ENCODE measurements around the gene CLBA1.
A peak's percentile ranks its signal among the peaks of the same experiment; 100 is the strongest.
"Not testable (repeated sequence)": the region's sequence is repeated elsewhere in the genome, so short reads cannot be mapped to it uniquely, and the experiment has no call there.

The CLBA1 gene

GRCh38 chr14:105033412-105033900 is 47.9 kb downstream of the CLBA1 start:
- Histone ChIP-seq H3K4me2 (ENCODE audit: low read length) (peak overlapping the region; percentile 6), H3K4me3 (ENCODE audit: low read length) (peak overlapping the region; percentile 22), H3K9ac (ENCODE audit: low read length) (peak overlapping the region; percentile 34), H3K56ac (ENCODE audit: low read length) (peak overlapping the region; percentile 80)
- H3K79me1 ChIP-seq (ENCODE audit: low read length); H3K23ac ChIP-seq (ENCODE audit: low read length); H2AK5ac ChIP-seq (ENCODE audit: low read length); H3K4me1 ChIP-seq (ENCODE audit: control insufficient read depth, low read depth, low read length); H4K8ac ChIP-seq (ENCODE audit: low read depth, low read length); H3K18ac ChIP-seq (ENCODE audit: low read length); H3K79me2 ChIP-seq (ENCODE audit: control insufficient read depth, insufficient read depth, low read length); DNase-seq; H3K27ac ChIP-seq (ENCODE audit: low read depth, low read length); H3K4ac ChIP-seq (ENCODE audit: low read depth, low read length); H4K5ac ChIP-seq (ENCODE audit: low read length); H2BK15ac ChIP-seq (replicated peaks; ENCODE audit: low read depth); H2BK5ac ChIP-seq (ENCODE audit: low read length); H3K27me3 ChIP-seq (ENCODE audit: insufficient read depth, low read length, poor library complexity); H2BK120ac ChIP-seq (ENCODE audit: low read depth, low read length); H3K36me3 ChIP-seq (ENCODE audit: control insufficient read depth, insufficient read depth, low read length): not testable (repeated sequence)
- WGBS (ENCODE audit: extremely low coverage, insufficient coverage, low lambda C conversion rate), result no CpG with 5 or more reads among the region's 45 CpGs

- Histone ChIP-seq H4K5ac (ENCODE audit: low read length) (no peak overlapping the region), H3K4me2 (ENCODE audit: low read length) (no peak overlapping the region), H3K9ac (ENCODE audit: low read length) (no peak overlapping the region), H3K27ac (ENCODE audit: low read depth, low read length) (no peak overlapping the region), H2AK5ac (ENCODE audit: low read length) (no peak overlapping the region), H2BK15ac (replicated peaks; ENCODE audit: low read depth) (no peak overlapping the region), H3K18ac (ENCODE audit: low read length) (no peak overlapping the region), H3K27me3 (ENCODE audit: insufficient read depth, low read length, poor library complexity) (peaks cover 6% of the 10 kb centered on the region), H3K4me1 (ENCODE audit: control insufficient read depth, low read depth, low read length) (no peaks in the 10 kb centered on the region), H3K4me3 (ENCODE audit: low read length) (no peak overlapping the region), H3K79me2 (ENCODE audit: control insufficient read depth, insufficient read depth, low read length) (no peaks in the 10 kb centered on the region), H3K36me3 (ENCODE audit: control insufficient read depth, insufficient read depth, low read length) (no peaks in the 10 kb centered on the region), H3K56ac (ENCODE audit: low read length) (no peak overlapping the region), H3K23ac (ENCODE audit: low read length) (no peak overlapping the region), H2BK5ac (ENCODE audit: low read length) (no peak overlapping the region), H2BK120ac (ENCODE audit: low read depth, low read length) (no peak overlapping the region), H4K8ac (ENCODE audit: low read depth, low read length) (no peak overlapping the region), H3K79me1 (ENCODE audit: low read length) (no peaks in the 10 kb centered on the region), H3K4ac (ENCODE audit: low read depth, low read length) (no peak overlapping the region)
- DNase-seq, result no peak
- WGBS (ENCODE audit: extremely low coverage, insufficient coverage, low lambda C conversion rate), result no CpG with 5 or more reads among the region's 17 CpGs
Observed at GRCh38 chr14:105034315-105035039, 48.9 kb downstream of the CLBA1 start.

GRCh38 chr14:105035616-105036015 is 50.0 kb downstream of the CLBA1 start:
- H2BK15ac ChIP-seq (replicated peaks; ENCODE audit: low read depth); H2AK5ac ChIP-seq (ENCODE audit: low read length); H3K27ac ChIP-seq (ENCODE audit: low read depth, low read length); H3K9ac ChIP-seq (ENCODE audit: low read length); H2BK120ac ChIP-seq (ENCODE audit: low read depth, low read length); H4K8ac ChIP-seq (ENCODE audit: low read depth, low read length); H3K4me1 ChIP-seq (ENCODE audit: control insufficient read depth, low read depth, low read length); H3K79me1 ChIP-seq (ENCODE audit: low read length); H3K27me3 ChIP-seq (ENCODE audit: insufficient read depth, low read length, poor library complexity); H3K56ac ChIP-seq (ENCODE audit: low read length); H3K4ac ChIP-seq (ENCODE audit: low read depth, low read length); H4K5ac ChIP-seq (ENCODE audit: low read length); H3K36me3 ChIP-seq (ENCODE audit: control insufficient read depth, insufficient read depth, low read length); H3K4me3 ChIP-seq (ENCODE audit: low read length); H3K4me2 ChIP-seq (ENCODE audit: low read length); H3K79me2 ChIP-seq (ENCODE audit: control insufficient read depth, insufficient read depth, low read length); H2BK5ac ChIP-seq (ENCODE audit: low read length); DNase-seq; H3K18ac ChIP-seq (ENCODE audit: low read length); H3K23ac ChIP-seq (ENCODE audit: low read length): not testable (repeated sequence)
- no CpG with 5 or more reads among the region's 2 CpGs for WGBS (ENCODE audit: extremely low coverage, insufficient coverage, low lambda C conversion rate)

GRCh38 chr14:105039458-105040205 is 54.0 kb downstream of the CLBA1 start:
- Histone ChIP-seq H3K4me3 (ENCODE audit: low read length) (no peak overlapping the region), H2BK15ac (replicated peaks; ENCODE audit: low read depth) (no peak overlapping the region), H3K23ac (ENCODE audit: low read length) (no peak overlapping the region), H3K18ac (ENCODE audit: low read length) (no peak overlapping the region), H3K27ac (ENCODE audit: low read depth, low read length) (no peak overlapping the region), H2BK120ac (ENCODE audit: low read depth, low read length) (no peak overlapping the region), H3K9ac (ENCODE audit: low read length) (no peak overlapping the region), H2AK5ac (ENCODE audit: low read length) (no peak overlapping the region), H4K8ac (ENCODE audit: low read depth, low read length) (no peak overlapping the region), H3K4me2 (ENCODE audit: low read length) (no peak overlapping the region), H4K5ac (ENCODE audit: low read length) (no peak overlapping the region), H3K56ac (ENCODE audit: low read length) (no peak overlapping the region), H2BK5ac (ENCODE audit: low read length) (no peak overlapping the region), H3K4me1 (ENCODE audit: control insufficient read depth, low read depth, low read length) (no peaks in the 10 kb centered on the region), H3K79me1 (ENCODE audit: low read length) (no peaks in the 10 kb centered on the region), H3K79me2 (ENCODE audit: control insufficient read depth, insufficient read depth, low read length) (no peaks in the 10 kb centered on the region), H3K36me3 (ENCODE audit: control insufficient read depth, insufficient read depth, low read length) (no peaks in the 10 kb centered on the region), H3K27me3 (ENCODE audit: insufficient read depth, low read length, poor library complexity) (no peaks in the 10 kb centered on the region), H3K4ac (ENCODE audit: low read depth, low read length) (no peak overlapping the region)
- WGBS (ENCODE audit: extremely low coverage, insufficient coverage, low lambda C conversion rate), result no CpG with 5 or more reads among the region's 14 CpGs
- DNase-seq, result no peak

- H3K56ac ChIP-seq (ENCODE audit: low read length), result no peak overlapping the region
- H2BK15ac ChIP-seq (replicated peaks; ENCODE audit: low read depth), result no peak overlapping the region
- H3K4me3 ChIP-seq (ENCODE audit: low read length), result no peak overlapping the region
- H2BK5ac ChIP-seq (ENCODE audit: low read length), result no peak overlapping the region
- whole genome bisulfite sequencing (ENCODE audit: extremely low coverage, insufficient coverage, low lambda C conversion rate), result no CpG with 5 or more reads among the region's 28 CpGs
- H3K4me1 ChIP-seq (ENCODE audit: control insufficient read depth, low read depth, low read length), result no peaks in the 10 kb centered on the region
- H3K36me3 ChIP-seq (ENCODE audit: control insufficient read depth, insufficient read depth, low read length), result no peaks in the 10 kb centered on the region
- H3K4me2 ChIP-seq (ENCODE audit: low read length), result no peak overlapping the region
- H4K5ac ChIP-seq (ENCODE audit: low read length), result no peak overlapping the region
- H4K8ac ChIP-seq (ENCODE audit: low read depth, low read length), result no peak overlapping the region
- no peak overlapping the region for H2BK120ac ChIP-seq (ENCODE audit: low read depth, low read length)
- H3K79me1 ChIP-seq (ENCODE audit: low read length), result no peaks in the 10 kb centered on the region
- no peaks in the 10 kb centered on the region for H3K27me3 ChIP-seq (ENCODE audit: insufficient read depth, low read length, poor library complexity)
- H3K9ac ChIP-seq (ENCODE audit: low read length), result no peak overlapping the region
- no peak overlapping the region for H3K23ac ChIP-seq (ENCODE audit: low read length)
- no peak overlapping the region for H2AK5ac ChIP-seq (ENCODE audit: low read length)
- no peak overlapping the region for H3K27ac ChIP-seq (ENCODE audit: low read depth, low read length)
- no peaks in the 10 kb centered on the region for H3K79me2 ChIP-seq (ENCODE audit: control insufficient read depth, insufficient read depth, low read length)
- DNase-seq, result no peak
- H3K18ac ChIP-seq (ENCODE audit: low read length), result no peak overlapping the region
- no peak overlapping the region for H3K4ac ChIP-seq (ENCODE audit: low read depth, low read length)
Observed at GRCh38 chr14:105041841-105042765, 56.5 kb downstream of the CLBA1 start.
